ENCODE results near the gene CRYL1. TPM values are rescaled to one million over a fixed set of nuclear protein-coding genes. Genes with fewer than 3 reads are reported as not detected.

Gene CRYL1
- total RNA-seq, 2 donors from 2014 or later = 14.5 to 32.2 TPM

DNA sequence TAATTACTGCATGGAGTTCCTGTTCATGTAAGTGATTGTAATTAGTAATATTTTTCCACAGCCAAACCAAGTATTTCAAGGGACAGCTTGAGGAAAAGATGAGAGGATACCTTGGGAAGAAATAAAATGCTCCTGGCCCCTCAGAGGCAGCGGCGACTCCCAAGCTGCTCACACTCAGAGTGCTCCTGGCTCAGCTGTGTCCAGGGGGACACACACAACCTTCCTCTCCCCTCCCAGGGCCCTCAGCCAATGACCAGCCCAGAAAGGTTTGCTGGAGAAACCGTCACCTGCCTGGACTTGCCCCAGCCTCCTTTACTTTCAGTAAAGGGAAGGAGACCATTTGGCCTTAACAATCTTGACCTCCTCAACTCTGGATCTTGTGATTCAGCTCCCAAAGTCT lies 51.1 kb downstream of the CRYL1 start:
- no peaks in the 10 kb centered on the region for H3K9me3 ChIP-seq
- no peak overlapping the region for H3K4me3 ChIP-seq
- ATAC-seq (no peak), DNase-seq (no peak)
- H3K27ac ChIP-seq = no peak overlapping the region
- peaks cover 8% of the 10 kb centered on the region for H3K4me1 ChIP-seq
- H3K36me3 ChIP-seq (replicated peaks in 1 of 2; ENCODE audit: insufficient read depth in 1 of 2, low read depth in 2 of 2) = no peaks in the 10 kb centered on the region
- intact Hi-C loops (cut with DNase I) = no loop called here
- no peak for TF ChIP-seq POLR2A (IDR thresholded peaks at IDR 0.05)
- TF ChIP-seq CTCF (IDR thresholded peaks at IDR 0.05) = no peak
- WGBS, 2 donors = 95 to 100% methylated on average over 3 of the region's 3 CpGs
- H3K27me3 ChIP-seq = no peaks in the 10 kb centered on the region

DNA sequence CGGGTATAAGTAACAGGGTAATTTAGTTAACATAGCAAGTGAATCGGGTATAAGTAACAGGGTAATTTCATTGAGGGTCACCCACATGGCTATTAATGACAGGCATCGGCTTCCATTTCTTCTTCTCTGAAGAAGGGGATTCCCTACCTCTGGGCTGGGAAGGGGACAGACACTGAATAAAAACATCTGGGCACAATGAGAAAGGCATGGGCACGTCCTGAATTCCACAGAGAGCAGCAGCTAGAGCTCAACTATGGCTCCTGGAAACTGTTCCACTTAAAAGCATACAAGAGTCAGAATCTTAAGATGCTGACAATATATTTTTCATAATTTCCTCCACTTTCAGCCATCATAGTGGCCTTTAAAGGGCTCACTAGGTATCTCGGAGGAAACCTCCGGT lies 51.8 kb downstream of the CRYL1 start:
- no peaks in the 10 kb centered on the region for H3K27me3 ChIP-seq
- no peak for ATAC-seq
- TF ChIP-seq POLR2A (IDR thresholded peaks at IDR 0.05) (no peak), CTCF (IDR thresholded peaks at IDR 0.05) (no peak)
- H3K36me3 ChIP-seq (replicated peaks in 1 of 2; ENCODE audit: insufficient read depth in 1 of 2, low read depth in 2 of 2) = no peaks in the 10 kb centered on the region
- no peak overlapping the region for H3K4me3 ChIP-seq
- intact Hi-C loops (cut with DNase I) = no loop called here
- no peaks in the 10 kb centered on the region for H3K9me3 ChIP-seq
- no peak for DNase-seq
- WGBS, 2 donors = 84 to 92% methylated on average over 6 of the region's 6 CpGs
- H3K4me1 ChIP-seq = peaks cover 8% of the 10 kb centered on the region
- no peak overlapping the region for H3K27ac ChIP-seq

- TF ChIP-seq CTCF (IDR thresholded peaks at IDR 0.05) (no peak), POLR2A (IDR thresholded peaks at IDR 0.05) (no peak)
- Histone ChIP-seq H3K9me3 (no peaks in the 10 kb centered on the region), H3K4me1 (peaks cover 8% of the 10 kb centered on the region), H3K36me3 (replicated peaks in 1 of 2; ENCODE audit: insufficient read depth in 1 of 2, low read depth in 2 of 2) (no peaks in the 10 kb centered on the region), H3K27me3 (no peaks in the 10 kb centered on the region), H3K27ac (no peak overlapping the region), H3K4me3 (no peak overlapping the region)
- WGBS, 2 donors = 90 to 94% methylated on average over 14 of the region's 14 CpGs
- ATAC-seq (no peak), DNase-seq (no peak)
- intact Hi-C loops (cut with DNase I) = no loop called here
Measured at GRCh38 chr13:20473139-20473538, 52.5 kb downstream of the CRYL1 start.

DNA sequence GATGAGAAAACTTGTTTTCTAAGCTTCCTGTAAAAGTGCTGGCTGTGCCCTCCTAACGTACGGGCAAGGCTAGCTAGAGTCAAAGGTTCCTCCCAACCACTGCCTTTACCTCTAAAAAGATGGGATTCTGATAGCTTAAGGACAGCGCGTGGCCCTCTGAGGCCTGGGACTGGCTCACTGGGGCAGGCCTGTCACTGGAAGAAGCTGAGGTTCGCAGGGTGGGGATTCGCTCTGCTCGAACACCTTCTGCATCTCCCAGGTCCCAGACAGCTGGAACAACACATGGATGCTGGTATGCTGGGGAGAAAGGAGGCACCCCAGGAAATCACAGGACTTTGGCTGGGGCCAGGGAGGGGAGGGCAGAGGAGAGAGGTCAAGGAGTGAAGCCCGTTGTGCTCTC lies 53.1 kb downstream of the CRYL1 start:
- no peak for ATAC-seq
- WGBS, 2 donors = 89 to 93% methylated on average over 8 of the region's 8 CpGs

More for the DNA sequence above, 53.1 kb downstream of the CRYL1 start:
- Histone ChIP-seq H3K4me3 (no peak overlapping the region), H3K4me1 (peaks cover 8% of the 10 kb centered on the region), H3K9me3 (no peaks in the 10 kb centered on the region), H3K36me3 (replicated peaks in 1 of 2; ENCODE audit: insufficient read depth in 1 of 2, low read depth in 2 of 2) (no peaks in the 10 kb centered on the region), H3K27me3 (no peaks in the 10 kb centered on the region), H3K27ac (no peak overlapping the region)
- intact Hi-C loops (cut with DNase I) = no loop called here
- no peak for DNase-seq
- TF ChIP-seq CTCF (IDR thresholded peaks at IDR 0.05) = no peak
- TF ChIP-seq POLR2A (IDR thresholded peaks at IDR 0.05) = no peak
